Stimulated activated CD4-positive, alpha-beta T cell treated with anti-CD3 and anti-CD28 coated beads, Interleukin-1b, Interleukin-23, amount 100 ng/mL, for 4 hours (primary cell): ENCODE measurements around the gene SMTN.

Experiments used
- DNase-seq, 2 donors: peaks; one replicate each; pipeline ENCODE4 v3.0.0-alpha.2; 2020; ENCODE audit warnings: low read depth in 2 of 2

The SMTN gene

GRCh38 chr22:31126869-31127175 lies 45.7 kb downstream of the SMTN start:
- no peak for DNase-seq

DNA sequence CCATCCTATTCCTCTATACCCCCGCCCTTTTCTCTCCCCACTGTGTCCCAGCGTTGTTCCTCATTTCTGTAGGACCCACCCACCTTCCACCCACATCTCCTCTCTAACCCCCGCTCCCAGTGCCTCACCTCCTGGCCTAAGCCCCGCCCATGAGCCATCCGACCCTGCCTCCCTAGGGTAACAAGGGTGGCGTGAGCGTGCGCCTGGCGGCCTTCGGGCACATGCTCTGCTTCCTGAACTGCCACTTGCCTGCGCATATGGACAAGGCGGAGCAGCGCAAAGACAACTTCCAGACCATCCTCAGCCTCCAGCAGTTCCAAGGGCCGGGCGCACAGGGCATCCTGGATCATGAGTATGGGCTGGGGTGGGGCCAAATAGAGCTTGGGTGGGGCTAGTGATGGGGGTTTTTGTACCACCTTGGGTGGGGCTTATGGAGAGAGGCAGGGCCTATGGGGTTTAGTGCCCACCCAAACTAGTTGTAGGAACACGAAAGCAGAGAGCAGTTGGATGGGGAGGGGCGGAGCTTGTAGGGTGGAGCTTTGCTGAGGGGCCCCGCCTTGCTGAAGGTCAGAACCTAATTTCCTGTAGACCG lies 46.2 kb downstream of the SMTN start:
- DNase-seq: no peak

- DNase-seq: no peak
Measured at GRCh38 chr22:31128156-31128555, 47.0 kb downstream of the SMTN start.

DNA sequence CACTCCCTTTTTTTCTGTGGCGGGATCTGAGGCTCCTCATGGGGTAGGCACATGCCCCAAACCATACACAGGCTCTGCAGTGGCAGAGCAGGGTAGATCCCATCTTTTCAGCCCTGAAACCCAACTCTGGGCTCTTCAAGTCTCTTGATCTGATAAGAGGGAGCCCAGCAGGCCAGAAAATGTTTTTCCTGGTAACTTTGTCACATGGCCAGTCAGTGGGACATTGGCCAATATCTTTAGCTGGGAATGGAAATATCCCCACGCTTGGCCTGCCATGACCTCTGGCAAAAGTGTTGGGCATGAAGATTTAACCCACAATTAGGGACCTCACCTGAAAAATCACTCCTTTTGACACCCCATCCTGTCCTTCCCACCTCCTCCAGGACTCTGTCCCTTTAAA lies 49.8 kb downstream of the SMTN start:
- no peak for DNase-seq

- DNase-seq: no peak
Measured at GRCh38 chr22:31133911-31134310, 52.8 kb downstream of the SMTN start.

DNA sequence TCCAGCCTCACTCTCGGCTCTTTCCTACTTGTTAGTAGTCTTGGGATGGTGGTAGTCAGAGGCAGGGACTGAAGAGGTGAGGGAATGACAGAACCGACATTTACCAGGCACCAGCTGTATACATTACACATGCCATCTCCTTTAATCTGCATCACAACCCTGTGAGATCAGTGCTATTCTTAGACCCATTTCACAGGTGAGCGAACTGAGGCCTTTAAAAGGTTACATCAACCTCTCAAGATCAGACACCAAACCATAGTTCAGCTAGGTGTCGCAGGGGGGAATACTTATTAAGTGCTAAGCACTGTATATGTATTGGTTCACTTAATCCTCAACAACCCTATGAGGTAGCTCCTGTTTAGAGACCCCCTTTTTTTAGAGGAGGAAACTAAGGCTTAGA lies 53.6 kb downstream of the SMTN start:
- DNase-seq: no peak

DNA sequence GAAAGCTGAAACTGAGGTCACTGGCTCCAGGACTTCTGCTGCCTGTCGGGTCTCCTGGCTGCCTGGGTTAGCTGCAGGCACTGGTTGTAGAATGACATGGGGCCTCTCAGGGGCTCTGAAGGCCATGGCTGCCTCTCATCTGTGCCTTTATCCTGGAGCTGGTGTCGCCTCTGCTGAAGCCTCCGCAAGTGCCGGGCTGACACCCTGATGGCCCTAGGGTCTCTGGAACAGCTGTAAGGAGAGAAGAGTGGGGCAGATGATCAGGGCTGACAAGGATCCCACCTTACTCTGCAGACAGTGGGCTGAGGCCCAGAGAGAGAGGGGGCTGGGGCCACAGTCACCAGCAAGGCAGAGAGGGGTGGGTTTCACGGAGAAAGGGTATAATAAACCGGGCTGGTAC lies 54.6 kb downstream of the SMTN start:
- no peak for DNase-seq

- DNase-seq: no peak
Measured at GRCh38 chr22:31136155-31136554, 55.0 kb downstream of the SMTN start.

DNA sequence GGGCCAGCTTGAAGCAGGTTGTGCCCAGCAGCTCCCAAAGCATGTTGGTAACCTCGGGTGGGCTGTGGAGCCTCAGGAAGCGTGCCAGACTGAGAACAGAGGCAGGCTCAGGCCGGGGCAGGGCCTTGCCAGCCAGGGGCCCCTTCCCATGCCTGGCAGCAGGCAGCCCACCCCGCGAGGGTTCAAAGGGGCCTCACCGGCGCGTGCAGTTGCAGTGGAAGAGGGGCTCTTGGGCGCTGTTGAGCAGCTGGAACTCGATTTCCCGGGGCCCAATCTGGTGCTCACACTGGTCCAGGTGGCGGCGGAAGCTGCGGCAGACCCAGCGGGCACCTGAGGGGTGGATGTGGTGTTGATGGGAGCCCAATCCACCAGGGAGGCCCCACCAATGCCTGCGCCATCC lies 55.6 kb downstream of the SMTN start:
- DNase-seq: no peak

DNA sequence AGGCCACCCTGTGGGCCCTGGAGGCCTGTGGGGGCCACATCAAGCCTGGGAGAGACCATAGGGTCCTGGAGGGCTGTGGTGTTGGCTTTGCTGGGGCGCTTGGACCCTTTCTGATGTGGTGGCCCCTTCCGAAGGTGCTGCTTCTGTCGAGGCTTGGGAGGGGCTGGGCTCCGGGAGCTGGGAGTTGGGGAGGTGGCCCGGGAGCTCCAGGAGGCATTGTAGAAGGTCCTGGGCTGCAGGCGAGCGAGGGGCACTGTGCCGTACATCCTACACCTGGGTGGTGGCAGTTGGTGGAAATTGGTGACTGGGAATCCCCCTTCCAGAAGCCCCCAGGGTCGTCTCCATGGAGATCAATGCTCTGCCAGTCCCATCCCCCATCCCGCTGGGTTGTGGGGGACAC lies 56.6 kb downstream of the SMTN start:
- no peak for DNase-seq

DNA sequence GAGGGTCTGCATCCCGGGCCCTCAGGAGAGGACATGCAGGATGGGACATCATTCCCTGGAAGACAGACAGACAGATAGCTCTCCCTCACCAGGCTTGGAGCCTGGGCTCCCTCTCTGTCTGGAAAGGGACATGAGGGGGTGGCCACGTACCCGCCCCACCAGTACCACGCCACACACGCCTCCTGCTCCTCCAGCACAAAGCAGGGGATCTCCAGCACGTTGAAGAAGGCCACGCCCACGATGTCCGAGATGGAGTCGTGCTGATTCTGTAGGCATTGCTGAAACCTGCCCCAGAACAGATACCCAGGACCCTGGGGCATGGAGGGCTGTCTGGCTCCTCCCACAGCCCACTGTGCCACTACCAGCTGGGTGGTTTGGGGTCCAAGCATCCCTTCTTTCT lies 57.0 kb downstream of the SMTN start:
- DNase-seq: no peak

GRCh38 chr22:31139066-31139465 lies 57.9 kb downstream of the SMTN start:
- no peak for DNase-seq

GRCh38 chr22:31139866-31140716 lies 59.0 kb downstream of the SMTN start, which contains the start of gene PLA2G3:
TSS of gene PLA2G3 (minus strand) at chr22:31140508. CDS start at chr22:31140354, 154 bp downstream.
- DNase-seq: no peak

DNA sequence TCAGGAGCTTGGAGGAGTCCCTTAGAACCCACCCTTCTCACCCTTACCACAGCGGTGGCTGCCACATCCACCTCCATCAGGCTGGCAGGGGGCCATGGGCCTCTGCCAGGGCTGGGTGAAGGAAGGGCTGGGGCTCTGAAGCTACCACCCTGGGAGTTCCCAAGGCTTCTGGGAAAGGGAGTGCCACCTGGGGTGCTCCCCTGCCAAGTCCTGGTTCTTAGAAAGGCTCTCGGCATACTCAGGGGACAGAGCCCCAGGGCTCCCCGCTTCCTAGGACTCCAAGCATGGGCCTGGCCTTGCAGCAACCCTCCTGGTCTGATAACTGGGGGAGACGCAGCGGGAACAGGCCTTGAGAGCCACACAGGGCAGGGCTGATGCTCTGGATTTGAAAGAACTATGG lies 59.6 kb downstream of the SMTN start:
- no peak for DNase-seq

GRCh38 chr22:31141551-31141950 lies 60.4 kb downstream of the SMTN start:
- DNase-seq: no peak

DNA sequence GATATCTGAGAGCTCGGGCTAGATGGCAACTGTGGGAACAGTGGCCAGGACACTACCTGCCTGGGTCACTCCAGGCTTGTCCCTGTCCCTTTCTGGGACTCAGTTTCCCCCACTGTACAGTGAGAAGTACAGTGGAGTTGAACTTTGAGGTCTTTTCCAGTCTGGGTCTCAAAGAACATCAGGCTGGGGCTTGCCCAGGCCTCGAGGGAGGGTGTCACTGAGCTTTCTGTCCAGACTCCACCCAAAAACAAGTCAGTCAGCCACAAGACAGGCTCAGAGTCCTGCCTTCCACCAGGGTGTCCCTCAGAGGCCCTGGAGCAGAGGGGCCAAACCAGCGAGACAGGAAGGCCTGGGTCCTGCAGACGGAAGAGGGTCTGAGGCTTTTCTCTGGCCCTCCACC lies 61.2 kb downstream of the SMTN start:
- DNase-seq: no peak

GRCh38 chr22:31143038-31143437 lies 61.9 kb downstream of the SMTN start:
- no peak for DNase-seq

DNA sequence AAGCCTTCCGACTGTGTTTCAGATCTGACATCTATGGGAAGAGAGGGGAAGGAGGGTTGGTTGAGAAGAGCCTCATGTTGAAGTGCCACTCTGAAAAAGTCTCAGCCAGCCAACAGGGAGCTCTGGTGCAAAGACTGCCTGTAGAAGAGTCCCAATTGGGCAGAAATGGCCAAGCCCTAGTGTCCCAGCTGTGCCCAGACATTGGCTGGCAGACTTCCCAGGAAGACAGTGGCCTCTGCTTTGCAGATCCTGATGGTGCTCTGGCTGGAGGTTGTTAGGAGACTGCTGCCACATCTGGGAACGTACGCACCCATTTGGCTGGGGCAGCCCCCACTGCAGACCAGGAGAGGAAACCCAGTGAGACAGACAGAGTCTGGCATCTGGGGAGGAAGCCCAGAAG lies 62.4 kb downstream of the SMTN start:
- DNase-seq: no peak

DNA sequence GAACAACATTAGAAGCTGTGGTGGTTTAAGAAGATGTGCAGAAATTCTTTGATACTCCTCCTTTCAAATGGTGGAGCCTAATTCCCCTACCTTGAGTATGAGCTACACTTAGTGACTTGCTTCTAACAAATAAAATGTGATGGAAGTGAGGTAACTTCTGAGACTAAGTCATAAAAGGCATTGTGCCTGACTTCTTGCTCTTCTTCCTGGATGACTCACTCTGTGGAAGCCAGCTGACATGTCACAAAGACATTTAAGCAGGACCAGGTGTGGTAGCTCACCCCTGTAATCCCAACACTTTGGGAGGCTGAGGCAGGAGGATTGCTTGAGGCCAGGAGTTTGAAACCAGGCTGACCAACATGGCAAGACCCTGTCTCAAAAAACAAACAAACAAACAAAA lies 63.1 kb downstream of the SMTN start:
- no peak for DNase-seq

DNA sequence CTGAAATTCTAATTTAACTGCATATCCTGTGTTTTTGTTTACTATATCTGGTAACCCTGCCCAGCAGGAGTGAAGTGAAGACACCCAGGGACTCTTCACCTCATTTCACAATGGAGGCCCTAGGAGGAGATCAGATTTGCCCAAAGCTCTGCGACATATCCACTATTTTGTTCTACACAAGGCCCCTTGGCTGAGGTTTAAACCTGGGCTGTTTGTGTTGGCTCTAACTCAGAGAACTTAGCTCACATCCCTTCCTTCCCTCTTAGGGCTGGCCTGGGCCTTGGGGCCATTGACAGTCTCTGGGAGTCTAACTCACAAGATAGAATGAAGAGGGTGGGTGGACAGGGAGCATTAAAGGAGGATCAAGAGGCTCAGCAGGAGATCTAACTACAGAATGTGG lies 67.4 kb downstream of the SMTN start:
- DNase-seq: no peak

DNA sequence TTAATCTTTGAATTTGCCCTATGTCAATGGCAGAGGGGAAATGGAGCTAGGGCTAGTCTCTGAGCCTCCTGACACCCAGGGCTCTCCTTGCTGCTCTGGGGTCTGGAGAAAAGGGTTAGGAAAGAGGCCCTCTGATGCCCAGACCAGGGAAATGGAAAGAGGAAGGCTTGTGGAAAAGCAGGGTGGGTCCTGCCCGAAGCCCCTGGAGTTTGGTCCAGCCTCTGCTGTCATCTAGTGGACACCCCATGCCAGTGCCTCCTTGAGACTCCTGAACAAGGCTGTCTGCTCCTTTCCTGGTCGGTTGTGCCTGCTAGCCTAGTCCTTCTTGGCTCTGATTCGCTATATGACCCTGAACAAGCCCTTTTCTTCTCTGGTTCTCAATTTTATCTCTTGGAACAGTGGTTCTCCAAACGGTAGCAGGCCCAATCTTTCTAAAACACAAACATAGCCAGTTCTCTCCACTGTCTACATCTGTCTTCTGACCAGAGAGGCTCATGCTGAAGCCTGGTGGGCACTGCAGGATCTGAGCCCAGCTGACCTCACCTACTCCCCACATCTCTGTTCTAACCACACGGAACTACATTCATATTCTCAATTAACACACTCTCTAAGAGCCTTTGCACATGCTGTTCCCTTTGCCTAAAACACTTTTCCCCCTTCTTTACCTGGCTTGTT lies 68.0 kb downstream of the SMTN start:
- no peak for DNase-seq

DNA sequence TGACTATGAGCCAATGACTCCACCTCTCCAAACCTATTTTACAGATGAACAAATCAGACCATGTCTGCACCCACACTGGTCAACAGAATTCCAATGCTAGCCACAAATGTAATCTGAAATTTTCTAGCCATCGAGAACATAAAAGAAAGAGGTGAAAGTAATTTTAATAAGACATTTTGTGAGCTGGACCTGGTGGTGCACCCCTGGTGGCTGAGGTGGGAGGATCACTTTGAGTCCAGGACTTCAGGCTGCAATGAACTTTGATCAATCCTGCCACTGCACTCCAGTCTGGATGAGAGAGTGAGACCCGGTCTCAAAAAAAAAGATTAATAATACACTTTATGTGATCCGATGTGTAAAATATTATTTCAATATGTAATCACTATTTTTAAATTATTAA lies 69.5 kb downstream of the SMTN start:
- DNase-seq: no peak

- DNase-seq: no peak
Measured at GRCh38 chr22:31151872-31152271, 70.8 kb downstream of the SMTN start.
